ENCODE data around the gene NBPF15.
"Not testable (repeated sequence)": the region's sequence is repeated elsewhere in the genome, so short reads cannot be mapped to it uniquely, and the experiment has no call there.

GRCh38 chr1:144487002-144487401, 25.5 kb upstream of the NBPF15 start:
- not testable (repeated sequence) for TF ChIP-seq EP300, POLR2A (IDR thresholded peaks at IDR 0.05)

Data from ovary (tissue), 1 donor.